Omental fat pad (tissue), 4 donors: ENCODE measurements around the gene NFIA. TPM values are rescaled to one million over a fixed set of nuclear protein-coding genes. Genes with fewer than 3 reads are reported as not detected.

ENCODE experiments used
- ATAC-seq: fragments of 150-250 bp; one replicate; pipeline ENCODE4 v1.9.1; 2016; ENCODE audit warnings: mild to moderate bottlenecking, moderate library complexity; ENCODE audit not compliant: low FRiP score
- DNase-seq: peaks from one replicate; pipeline ENCODE4 v3.0.0-alpha.2; 2019; ENCODE audit warnings: low spot score
- CTCF ChIP-seq, 3 donors: fragments of 450-650 bp; IDR thresholded peaks; one replicate each; pipeline ENCODE4 v1.5.1; 2016 to 2017; ENCODE audit warnings: antibody characterized with exemption in 3 of 3, mild to moderate bottlenecking in 3 of 3, moderate library complexity in 2 of 3
- total RNA-seq, 4 donors: library from RNA; depleted of rRNA; stranded (reverse); fragments of >200 nt; gene quantifications; one replicate each; pipeline ENCODE4 v1.1.0, GENCODE V29; 2016

Gene NFIA
- total RNA-seq, 4 donors from 2014 or later, result 61.1 to 159 (median 77.5) TPM

DNA sequence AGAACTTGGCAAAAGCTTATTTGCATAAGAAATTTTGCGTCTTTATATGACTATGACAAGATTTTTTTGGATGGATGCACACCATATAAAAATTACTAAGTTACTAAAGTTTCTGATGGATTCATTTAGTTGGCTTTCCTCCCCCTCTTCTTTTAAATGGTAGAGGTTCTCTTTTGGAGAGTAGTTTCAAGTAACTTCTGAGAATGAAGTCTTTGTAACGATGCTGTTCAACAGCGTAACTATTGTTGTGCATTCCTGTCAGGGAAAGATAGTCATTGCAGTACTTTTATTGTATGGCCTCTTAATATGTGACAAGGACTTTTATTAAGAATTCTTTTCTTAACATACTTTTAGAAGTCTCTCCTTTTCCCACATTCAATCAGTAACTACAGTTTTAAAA, 16.0 kb downstream of the NFIA start:
- TF ChIP-seq CTCF (IDR thresholded peaks at IDR 0.05), result no peak
- ATAC-seq (no peak), DNase-seq (no peak)

DNA sequence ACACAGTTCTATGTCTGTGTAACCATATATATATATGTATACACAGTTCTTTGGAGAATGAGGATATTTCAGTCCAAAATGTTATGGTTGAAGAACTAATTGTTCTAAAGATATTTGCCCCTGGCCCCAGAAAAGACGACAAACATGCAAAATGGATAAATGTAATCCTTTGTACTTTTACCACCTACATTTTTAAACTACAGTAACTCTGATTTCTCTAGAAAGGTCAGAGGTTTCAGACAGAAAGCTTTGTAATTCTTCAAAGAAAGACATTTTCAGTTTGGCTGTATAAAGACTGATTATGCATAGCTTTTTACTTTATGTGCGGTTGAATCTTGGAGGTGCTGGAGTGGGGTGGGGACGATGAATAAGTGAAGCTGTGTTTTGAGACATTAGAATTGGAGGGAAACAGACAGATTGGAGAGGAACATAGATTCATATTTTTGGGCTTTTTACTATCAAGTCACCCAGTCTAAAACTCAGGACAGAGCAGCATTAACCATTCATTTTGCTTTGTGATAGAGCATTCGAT, 16.6 kb downstream of the NFIA start:
- no peak for TF ChIP-seq CTCF (IDR thresholded peaks at IDR 0.05)
- DNase-seq, result no peak
- no peak for ATAC-seq

- ATAC-seq, result no peak
- no peak for DNase-seq
These were observed 18.2 kb downstream of the NFIA start for GRCh38 chr1:61100578-61100977.

DNA sequence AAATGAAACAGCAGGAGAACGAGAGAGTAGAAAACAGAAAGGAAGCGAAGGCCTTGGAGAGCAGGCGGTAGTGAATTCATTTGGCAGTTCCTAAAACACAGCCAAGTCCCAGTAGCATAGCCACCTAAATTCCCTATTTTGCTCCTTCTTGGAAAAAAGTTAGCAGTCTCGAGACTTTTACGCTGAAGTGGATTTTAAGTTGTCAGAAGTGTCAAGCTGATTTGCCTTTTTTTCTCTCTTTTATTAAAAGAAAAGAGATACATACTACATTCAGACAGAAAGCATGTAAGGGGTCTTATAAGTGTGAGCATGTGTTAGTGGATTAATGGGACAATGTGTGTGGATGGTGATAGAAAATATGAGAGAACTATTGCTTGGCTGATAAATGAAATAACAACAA, 19.2 kb downstream of the NFIA start:
- no peak for TF ChIP-seq CTCF (IDR thresholded peaks at IDR 0.05)
- no peak for DNase-seq
- ATAC-seq, result no peak

More at GRCh38 chr1:61100578-61100977, 18.2 kb downstream of the NFIA start:
- TF ChIP-seq CTCF (IDR thresholded peaks at IDR 0.05), result no peak

DNA sequence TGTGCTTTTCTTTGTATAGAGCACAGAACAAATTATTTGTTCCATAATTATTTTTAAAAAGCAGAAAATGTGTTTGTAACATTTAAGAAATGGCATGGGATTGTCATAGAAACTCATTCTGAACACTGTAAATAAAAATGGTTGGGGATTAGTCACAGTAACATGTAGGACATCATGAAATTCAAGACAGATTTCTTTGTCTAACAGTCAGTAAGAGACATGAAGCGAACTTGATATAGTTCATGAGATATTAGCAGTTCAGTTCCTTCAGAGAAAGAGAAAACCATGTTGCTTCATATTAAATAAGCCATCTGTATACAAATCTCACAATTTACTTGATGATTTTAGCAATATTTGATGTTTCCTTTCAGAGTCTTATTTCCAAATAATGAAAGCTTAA, 19.7 kb downstream of the NFIA start:
- no peak for ATAC-seq

GRCh38 chr1:61102621-61103020, 20.3 kb downstream of the NFIA start:
- DNase-seq, result no peak
- ATAC-seq, result no peak
- no peak for TF ChIP-seq CTCF (IDR thresholded peaks at IDR 0.05)

More for the DNA sequence above, 19.7 kb downstream of the NFIA start:
- no peak for DNase-seq
- TF ChIP-seq CTCF (IDR thresholded peaks at IDR 0.05), result no peak

DNA sequence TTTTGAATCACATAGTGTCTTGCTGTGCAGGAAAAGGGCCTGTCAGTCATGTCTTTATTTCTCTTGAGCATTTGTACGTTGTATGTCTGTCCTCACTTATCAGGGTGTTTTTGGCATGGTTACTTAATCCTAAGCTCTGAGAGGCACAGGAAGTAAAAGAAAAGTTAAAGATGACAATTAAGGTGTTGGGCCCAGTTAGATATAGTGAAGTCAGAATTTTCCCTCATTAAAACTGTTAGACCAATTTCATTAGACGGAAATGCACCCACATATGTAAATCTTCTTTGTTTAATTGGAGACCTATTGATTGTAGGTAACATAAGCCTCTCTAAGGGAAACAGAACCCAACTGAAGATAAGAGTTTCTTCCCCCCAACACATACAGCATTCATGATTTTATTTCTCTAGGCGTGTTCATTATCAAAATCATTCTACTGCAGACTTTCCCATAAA, 21.9 kb downstream of the NFIA start:
- no peak for TF ChIP-seq CTCF (IDR thresholded peaks at IDR 0.05)
- DNase-seq (no peak), ATAC-seq (no peak)
